Fibroblast of pulmonary artery (primary cell): ENCODE data around the gene IFFO2.

Experiments used
- DNase-seq: peaks from one replicate; pipeline ENCODE4 v3.0.0-alpha.2; 2010; ENCODE audit warnings: low read depth
- H3K4me3 ChIP-seq: replicated peaks from 2 replicates; pipeline ENCODE4 v1.5.1; 2011; ENCODE audit warnings: low read depth, mild to moderate bottlenecking, control low read depth, low read length, moderate library complexity
- TF ChIP-seq, protein P1 (sequence below): IDR thresholded peaks from 2 replicates; pipeline ENCODE4 v1.5.1; 2011; ENCODE audit warnings: mild to moderate bottlenecking, control low read depth, low read length, inconsistent platforms; ENCODE audit errors: missing control alignments

IFFO2 gene

DNA sequence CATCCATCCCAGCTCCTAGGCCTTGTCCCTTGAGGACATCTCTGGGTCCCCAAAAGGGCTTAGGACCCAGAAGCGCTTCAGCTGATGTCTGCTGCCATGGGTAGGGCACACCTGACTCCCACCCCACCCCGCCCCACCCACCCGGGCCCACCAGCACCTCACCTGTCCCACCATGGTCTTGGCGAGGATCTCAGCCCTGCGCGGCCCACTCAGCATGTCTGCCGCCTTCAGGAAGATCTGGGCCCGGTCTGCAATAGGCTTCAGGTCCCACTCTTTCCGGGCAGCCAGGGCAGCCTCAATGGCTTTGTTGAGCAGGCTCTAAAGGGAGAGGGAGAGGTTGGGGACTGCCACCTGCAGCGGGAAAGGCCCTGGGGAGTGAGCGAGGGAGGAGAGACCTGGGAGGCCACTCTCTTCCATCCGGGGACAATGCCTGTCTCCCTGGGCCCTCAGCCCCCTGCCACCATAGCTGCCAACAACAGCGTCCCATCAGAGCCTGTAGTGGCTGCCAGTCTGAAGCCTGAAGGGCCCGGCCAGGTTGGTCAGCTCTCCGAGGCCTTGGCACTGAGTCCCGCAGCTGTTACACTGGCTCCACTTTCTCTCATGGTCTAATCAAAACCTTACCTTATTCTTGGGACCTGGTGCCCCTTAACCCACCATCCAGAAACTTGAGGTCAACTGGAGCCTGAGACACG lies 71.0 kb downstream of the IFFO2 start:
- no peak for DNase-seq
- no peak overlapping the region for H3K4me3 ChIP-seq
- TF ChIP-seq, protein P1, sequence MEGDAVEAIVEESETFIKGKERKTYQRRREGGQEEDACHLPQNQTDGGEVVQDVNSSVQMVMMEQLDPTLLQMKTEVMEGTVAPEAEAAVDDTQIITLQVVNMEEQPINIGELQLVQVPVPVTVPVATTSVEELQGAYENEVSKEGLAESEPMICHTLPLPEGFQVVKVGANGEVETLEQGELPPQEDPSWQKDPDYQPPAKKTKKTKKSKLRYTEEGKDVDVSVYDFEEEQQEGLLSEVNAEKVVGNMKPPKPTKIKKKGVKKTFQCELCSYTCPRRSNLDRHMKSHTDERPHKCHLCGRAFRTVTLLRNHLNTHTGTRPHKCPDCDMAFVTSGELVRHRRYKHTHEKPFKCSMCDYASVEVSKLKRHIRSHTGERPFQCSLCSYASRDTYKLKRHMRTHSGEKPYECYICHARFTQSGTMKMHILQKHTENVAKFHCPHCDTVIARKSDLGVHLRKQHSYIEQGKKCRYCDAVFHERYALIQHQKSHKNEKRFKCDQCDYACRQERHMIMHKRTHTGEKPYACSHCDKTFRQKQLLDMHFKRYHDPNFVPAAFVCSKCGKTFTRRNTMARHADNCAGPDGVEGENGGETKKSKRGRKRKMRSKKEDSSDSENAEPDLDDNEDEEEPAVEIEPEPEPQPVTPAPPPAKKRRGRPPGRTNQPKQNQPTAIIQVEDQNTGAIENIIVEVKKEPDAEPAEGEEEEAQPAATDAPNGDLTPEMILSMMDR = no peak

DNA sequence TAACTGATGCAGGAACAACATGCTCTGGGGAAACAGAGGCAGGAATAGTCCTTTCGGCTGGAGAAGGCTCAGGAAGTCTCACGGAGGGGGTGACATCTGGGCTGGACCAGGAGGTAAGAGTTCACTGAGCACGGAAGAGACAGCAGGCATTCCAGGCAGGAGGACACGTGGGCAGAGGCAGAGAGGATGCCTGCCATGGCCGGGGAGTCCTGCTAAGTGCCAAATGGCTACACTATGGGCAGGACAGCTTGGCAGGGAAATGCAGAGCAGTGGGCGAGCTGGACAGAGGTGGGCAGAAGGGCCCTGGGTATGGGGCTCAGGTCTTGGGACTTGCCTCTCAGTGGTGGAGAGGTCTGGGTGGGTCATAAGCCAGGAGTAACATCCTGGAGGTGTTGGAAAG lies 71.7 kb downstream of the IFFO2 start:
- DNase-seq = no peak
- TF ChIP-seq, protein P1 = no peak
- H3K4me3 ChIP-seq = no peak overlapping the region

DNA sequence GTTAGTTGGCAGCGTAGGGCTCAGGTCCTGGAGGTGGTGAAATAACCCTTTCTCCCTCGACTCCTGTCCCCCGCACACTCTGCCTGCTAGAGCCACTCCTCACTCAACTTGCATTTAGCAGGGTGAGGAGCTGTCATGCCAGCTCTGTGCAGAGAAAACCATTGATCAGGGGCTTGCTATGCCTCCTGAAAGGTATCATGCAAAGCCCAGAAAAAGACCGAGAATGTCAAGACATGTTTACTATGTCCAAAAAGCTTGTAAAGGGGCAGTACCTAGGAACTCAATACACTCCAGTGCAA lies 72.1 kb downstream of the IFFO2 start:
- TF ChIP-seq, protein P1 = no peak
- H3K4me3 ChIP-seq = no peak overlapping the region
- no peak for DNase-seq

DNA sequence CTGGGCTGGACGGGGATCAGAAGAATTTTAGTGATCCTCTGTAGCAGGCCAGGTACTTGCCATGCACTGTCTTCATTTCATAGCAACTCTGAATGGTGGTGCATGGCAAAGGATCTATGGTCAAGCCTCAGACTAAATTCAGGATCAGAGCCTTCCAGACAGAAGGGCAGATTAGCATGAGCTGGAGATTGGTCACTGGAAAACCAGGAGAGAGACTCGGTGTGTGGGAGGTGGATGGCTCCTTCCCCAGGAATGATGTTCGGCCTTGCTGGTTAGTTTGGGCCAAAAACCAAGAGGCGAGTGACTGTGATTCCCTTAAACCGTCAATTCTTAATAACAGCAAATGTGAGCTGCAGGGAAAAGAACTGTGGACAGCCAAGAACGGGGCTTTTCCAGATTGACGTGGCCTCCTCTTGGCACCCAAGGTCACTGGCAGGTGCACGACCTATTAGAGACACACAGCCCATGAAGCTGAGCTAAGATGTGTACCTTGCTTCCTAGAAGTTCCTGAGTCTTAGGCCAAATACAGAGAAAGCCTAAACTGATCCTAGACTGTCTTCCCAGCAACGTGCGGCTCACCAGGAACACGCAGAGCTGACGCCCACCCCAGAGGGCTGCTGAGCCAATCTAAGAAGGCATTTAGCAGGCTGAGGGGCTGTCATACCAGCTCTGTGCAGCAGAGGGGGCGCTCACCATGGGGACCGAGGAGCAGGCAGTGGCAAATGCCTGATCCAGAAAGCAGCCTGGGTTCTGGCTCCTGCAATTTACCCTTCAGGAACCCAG lies 72.6 kb downstream of the IFFO2 start:
- H3K4me3 ChIP-seq = no peak overlapping the region
- TF ChIP-seq, protein P1 = peak; percentile 94
- DNase-seq = peak; percentile 78

DNA sequence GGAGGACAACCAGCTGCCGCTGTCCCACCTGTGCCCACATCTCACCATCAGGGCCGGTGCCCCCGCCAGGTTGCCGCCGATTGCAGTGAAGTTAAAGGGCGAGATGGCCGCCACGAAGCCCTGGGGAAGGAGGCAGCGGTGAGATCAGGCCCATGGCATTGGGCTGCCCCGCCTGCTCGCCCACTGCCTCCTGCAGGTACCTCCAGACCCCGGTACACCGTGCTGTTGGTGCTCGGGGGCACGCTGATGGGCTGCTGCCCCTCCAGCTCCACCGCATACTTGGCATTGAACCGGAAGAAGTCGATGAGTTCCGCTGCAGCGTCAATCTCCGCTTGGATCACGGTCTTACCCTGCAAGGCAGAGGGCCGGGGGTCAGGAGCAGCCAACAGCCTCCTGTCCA lies 73.4 kb downstream of the IFFO2 start:
- H3K4me3 ChIP-seq = no peak overlapping the region
- DNase-seq = no peak
- TF ChIP-seq, protein P1 = no peak

DNA sequence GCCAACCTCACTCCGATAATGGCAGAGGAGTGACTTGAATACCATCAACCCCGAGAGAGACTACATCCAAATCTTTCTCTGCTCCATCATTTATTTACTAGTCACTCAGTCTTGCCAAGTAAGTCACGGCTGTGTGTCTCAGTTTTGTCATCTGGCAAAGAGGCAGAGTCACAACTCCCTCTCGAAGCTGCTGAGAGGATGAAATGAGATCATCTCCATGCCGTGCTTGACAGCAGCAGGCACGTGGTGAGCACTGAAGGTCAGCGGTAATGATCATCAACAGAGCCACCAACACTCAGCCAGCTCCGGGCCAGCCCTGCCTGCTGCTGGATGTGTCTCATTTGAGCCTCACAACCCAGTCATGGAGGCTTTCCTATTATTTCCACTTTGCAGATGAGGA lies 74.0 kb downstream of the IFFO2 start:
- DNase-seq = peak; percentile 20
- TF ChIP-seq, protein P1 = no peak
- no peak overlapping the region for H3K4me3 ChIP-seq
